ENCODE results near the gene ADGRL1.
"Not testable (repeated sequence)": the region's sequence is repeated elsewhere in the genome, so short reads cannot be mapped to it uniquely, and the experiment has no call there.

Gene ADGRL1

DNA sequence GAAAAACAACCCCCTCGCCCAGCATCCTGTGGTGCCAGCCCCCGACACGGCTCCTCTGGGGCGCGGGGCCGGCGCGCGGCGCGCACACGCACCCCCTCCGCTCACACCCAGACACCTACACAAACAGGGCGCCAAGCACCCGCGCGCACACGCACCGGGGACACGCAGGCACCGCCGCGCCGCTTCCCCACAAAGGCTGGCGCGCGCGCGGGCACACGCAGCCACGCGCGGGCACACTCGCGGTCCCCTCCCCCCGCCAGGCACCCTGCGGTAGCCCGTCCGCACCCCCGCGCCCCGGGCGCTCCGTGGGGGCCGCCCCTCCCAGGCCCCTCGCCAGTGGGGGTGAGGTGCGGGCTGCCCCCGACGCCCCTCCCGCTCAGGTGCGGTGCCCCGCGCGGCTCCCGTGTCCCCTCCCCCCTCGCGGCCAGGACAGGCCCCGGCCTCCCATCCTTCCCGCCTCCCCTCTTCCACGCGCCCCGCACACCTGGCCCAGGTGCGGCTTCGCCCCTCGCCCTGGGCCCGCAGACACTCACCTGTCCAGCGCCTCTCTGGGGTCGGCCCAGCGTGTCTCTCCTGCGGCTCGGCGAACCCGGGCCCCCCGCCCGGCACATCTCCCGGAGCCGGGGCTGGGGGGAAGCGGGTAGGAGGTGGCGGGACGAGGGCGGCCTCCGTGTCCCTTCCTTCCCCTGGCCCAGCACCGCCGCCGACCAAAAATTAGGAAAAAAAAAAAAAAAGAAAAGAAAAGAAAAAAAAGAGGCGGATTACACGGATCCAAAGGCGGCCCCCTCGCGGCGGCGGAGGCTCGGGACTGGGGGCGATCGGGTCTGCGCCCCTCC lies at the start of gene ADGRL1:
Gene ADGRL1 (minus strand): TSS at position 718 of the 836 bp plus-strand sequence. CDS start 22,567 bp downstream, outside the sequence.
- in situ Hi-C loops (cut with HindIII; ENCODE audit: low sequenced_read_pairs) = not testable (repeated sequence)

DNA sequence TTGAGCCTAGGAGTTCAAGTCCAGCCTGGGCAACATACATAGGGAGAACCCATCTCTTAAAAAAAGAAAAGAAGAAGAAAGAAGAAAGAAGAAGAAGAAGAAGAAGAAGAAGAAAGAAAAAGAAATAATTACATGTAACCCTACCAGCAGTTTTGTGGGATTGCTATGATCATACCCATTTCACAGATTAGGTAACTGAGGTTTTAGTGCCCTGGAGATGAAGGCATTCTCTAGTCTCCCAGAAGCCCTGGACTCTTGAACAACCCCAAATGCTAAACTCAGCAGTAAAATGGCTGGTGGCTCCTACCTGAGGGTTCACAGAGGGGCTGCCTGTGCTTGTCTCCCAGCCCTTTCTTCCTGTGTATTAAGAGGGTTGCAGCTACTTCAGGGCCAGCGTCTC lies 49.3 kb upstream of the ADGRL1 start:
- in situ Hi-C loops (cut with HindIII; ENCODE audit: low sequenced_read_pairs) = not testable (repeated sequence)

DNA sequence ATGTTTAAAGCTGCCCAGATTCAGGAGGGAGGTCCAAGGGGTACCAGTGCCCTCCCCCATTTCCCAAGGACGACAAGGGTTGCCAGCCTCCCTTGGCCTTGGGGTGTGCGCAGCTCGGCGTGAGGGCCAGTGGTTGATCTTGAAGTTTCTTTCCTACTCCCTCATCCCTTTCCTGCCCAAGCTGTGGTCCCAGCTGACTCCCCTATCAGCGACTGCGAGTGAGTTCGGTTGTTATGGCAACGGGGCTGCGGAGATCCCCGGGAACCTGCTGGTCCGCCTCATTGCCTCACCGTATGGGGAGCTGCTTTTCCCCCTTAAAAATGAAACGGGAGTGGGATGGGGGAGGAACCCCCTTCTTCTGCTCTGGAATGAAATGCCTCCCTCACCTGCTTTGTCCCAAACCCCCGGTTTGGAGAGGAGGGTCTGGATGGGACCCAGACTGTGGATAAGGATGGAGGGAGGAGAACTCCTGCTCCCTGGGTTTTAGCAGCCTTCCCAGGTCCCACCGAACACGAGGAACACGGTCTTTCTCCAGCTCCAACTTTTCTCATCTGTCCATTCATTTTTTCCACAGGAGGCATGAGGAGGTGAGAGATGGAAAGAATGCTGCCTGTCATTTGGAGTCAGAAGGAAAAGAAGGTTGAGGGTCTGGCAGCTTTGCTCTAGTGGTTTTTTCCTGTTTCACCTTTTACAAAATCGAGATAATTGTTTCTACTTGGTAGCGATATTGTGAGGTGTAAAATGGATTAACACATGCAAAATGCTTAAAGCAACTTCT lies 48.0 kb upstream of the ADGRL1 start:
- in situ Hi-C loops (cut with HindIII; ENCODE audit: low sequenced_read_pairs) = not testable (repeated sequence)

DNA sequence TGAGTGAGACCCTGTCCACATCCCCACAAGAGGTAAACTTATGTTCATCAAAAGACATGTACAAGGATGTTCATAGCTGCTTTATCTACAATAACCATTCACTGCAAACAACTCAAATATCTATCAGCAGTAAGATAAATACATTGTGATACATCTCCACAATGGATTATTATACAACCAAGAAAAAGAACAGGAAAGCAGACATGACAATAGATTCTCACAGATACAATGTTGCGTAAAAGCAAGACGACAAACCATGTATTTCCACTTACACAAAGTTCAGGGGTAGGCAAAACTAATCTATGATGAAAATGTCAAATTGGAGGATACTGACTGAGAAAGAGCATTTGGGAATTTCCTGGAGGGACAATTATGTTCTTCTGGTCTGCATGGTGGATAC lies 46.2 kb upstream of the ADGRL1 start:
- in situ Hi-C loops (cut with HindIII; ENCODE audit: low sequenced_read_pairs) = not testable (repeated sequence)

DNA sequence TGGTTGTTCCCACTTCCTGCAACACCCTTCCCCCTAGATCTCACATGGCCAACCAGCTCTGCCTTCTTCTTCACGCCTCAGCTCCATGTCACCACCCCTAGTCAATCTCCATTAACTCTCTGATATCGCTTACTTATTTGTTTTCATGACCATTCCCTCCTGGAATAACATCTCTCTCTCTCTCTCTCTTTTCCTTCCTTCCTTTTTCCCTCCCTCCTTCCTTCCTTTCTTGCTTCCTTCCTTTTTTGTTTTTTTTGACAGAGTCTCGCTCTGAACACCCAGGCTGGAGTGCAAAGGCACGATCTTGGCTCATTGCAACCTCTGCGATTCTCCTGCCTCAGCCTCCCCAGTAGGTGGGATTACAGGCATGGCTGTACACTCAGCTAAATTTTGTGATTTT lies 44.9 kb upstream of the ADGRL1 start:
- in situ Hi-C loops (cut with HindIII; ENCODE audit: low sequenced_read_pairs) = no loop called here

DNA sequence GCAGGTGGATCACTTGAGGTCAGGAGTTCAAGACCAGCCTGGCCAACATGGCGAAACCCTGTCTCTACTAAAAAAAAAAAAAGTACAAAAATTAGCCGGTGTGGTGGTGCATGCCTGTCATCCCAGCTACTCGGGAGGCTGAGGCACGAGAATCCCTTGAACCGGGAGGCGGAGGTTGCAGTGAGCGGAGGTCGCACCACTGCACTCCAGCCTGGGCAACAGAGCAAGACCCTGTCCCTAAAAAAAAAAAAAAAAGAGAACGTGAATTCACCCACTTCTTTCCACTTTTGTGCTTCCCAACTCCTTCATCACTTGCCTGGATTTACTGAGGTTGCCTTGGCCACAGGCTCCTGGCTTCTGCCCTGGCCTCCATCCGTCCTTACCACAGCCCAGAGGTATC lies 44.3 kb upstream of the ADGRL1 start:
- in situ Hi-C loops (cut with HindIII; ENCODE audit: low sequenced_read_pairs) = not testable (repeated sequence)

DNA sequence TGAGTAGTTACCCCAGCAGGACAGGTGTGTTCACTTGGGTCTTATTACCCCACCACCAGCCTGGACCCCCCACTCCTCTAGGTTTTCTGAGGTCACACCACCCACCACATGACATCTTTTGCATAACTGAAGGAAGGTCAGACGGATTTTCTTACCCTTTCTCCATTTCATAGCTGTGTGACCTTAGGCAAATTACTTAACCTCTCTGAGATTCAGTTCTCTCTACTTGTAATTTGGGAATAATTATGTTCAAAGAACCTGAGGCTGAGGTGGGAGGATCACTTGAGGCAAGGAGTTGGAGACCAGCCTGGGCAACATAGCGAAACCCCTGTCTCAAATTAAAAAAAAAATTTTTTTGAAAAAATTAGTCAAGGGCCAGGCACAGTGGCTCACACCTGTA lies 43.9 kb upstream of the ADGRL1 start:
- in situ Hi-C loops (cut with HindIII; ENCODE audit: low sequenced_read_pairs) = not testable (repeated sequence)

DNA sequence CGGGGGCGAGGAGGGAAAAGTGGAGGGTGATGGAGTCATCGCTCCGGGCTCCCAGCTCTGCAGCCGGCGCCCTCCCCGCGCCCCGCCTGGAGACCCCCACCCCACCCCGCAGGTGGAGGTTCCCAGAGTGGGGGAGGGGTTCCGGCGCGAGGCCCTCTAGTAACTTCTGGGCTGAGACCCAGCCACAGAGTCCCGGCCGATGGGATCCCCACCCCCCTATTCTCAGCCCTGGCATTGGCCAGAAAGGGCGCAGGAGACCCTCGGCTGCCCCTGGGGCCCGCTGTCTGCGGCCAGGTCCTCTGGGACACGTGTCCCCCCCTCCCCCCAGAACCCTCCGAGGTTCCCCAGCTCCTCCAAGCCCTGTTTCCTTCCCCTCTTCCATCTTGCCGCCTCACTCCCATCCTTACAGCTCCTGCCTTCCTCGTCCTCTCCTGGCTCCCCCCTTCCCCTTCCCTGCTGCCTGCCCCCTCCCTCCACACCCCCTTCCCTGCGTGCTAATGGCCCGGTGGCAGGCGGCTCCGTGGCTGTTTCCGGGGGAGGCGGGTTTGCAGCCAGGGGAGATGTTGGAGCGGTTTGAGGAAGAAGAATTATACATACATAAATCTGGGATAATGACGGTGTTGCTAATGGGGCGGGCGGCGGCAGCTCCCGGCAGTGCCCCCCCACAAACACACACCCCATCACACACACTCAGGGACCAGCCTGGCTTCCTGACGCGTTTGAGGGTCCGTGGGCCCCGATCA lies 43.2 kb upstream of the ADGRL1 start:
- in situ Hi-C loops (cut with HindIII; ENCODE audit: low sequenced_read_pairs) = not testable (repeated sequence)

DNA sequence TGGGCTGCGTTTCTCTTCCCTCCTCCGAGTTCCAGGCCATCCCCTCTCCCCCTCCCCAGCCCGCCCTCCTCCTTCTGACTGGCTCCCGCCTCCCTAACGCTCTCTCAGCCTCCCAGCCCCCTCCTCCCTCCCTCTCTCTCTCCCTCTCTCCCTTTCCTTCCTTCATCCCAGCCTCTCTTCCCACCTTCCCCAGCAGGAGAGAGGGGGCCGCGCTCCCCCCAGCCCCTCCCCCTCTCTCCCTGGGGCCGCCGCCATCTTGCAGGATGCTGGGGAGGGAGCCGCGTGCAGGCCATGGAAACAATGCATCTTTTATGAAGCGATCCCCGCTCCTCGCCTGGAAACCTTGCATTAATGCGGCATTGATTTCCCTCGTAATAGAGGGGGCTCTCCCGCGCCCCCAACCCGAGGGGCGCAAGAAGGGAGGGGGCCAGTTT lies 42.6 kb upstream of the ADGRL1 start:
- in situ Hi-C loops (cut with HindIII; ENCODE audit: low sequenced_read_pairs) = no loop called here

DNA sequence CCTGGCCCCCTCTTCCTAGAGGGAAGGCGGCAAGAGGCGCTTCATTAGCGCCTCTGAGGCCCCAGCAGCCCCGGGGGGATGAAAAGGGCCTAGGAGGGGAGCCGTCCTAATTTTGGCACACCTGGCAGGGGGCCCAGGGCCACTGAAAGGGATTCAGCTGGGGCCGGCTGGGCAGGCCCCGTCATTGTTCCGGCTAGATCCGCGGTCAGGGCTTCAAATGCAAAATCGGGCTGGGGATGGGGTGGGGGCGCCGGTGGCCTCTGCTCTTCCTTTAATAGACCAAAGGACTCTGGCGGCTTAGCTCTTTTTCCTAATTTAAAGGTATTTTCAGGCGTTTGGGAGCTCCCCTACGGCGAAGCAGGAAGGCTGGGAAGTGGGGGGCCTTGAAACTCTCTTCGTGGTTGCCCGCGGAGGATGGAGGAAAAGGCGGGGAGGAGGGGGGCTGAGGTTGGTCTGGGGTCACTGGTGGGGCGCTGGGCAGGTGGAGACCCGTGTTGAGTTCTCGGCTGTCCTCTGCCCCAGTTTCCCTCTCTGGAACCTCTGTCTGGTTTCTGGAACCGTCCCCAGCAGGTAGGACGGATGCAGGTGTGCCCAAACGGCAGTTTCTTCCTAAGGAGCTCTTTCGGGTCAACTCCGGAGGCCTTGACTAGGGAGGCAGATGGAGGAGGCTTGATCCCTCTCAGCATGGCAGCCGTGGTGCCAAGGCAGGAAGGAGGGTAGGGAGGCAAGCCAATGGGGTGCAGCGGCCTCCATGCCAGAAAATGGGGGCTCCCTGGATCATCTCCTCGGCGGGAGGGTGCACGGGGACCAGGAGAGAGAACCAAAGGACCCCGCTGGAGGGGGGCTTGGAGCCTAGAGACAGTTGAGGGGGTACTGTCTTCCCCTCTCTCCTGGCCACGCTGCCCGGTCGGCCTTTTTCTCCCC lies 41.8 kb upstream of the ADGRL1 start:
- in situ Hi-C loops (cut with HindIII; ENCODE audit: low sequenced_read_pairs) = not testable (repeated sequence)

DNA sequence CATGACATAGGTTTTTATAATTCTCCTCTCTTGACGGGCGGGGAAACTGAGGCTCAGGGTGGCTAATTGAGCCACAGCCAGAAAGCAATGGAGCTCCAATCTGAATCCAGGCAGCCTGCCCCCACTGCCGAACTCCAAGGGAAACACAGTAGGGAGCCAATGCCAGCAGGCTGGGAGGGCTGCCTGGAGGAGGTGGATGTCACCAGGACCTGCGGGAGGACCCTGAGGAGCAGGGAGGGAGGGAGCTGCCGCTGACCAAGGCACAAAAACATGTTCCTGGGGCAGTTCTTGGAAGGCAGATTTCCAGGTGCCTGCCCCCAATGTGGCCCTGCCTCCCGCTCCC lies 41.2 kb upstream of the ADGRL1 start:
- in situ Hi-C loops (cut with HindIII; ENCODE audit: low sequenced_read_pairs) = not testable (repeated sequence)

DNA sequence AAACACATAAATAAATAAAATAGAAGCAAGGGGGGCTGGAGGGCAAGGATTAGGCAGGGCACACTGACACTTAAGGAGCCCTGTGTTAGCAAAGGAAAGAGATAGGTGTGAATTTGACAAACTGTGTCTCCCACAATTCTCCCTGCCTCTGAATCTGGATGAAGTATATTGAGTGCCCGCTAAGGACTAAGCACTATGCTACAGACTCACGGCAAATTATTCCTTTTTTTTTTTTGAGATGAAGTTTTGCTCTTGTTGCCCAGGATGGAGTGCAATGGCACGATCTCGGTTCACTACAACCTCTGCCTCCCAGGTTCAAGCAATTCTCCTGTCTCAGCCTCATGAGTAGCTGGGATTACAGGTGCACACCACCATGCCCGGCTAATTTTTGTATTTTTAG lies 38.4 kb upstream of the ADGRL1 start:
- in situ Hi-C loops (cut with HindIII; ENCODE audit: low sequenced_read_pairs) = not testable (repeated sequence)

DNA sequence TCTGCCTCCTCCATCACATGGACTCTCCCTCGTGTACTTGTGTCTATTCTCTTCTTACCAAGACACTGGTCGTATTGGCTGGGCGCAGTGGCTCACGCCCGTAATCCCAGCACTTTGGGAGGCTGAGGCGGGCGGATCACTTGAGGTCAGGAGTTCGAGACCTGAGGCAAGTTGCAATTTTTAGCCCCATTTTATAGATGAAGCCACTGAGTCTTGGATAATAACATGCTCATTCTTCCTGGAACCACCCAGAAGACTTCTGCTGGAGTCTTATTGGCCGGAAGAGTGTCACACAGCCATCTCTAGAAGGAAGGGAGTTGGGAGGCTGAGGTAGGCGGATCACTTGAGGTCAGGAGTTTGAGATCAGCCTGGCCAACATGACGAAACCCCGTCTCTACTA lies 37.7 kb upstream of the ADGRL1 start:
- in situ Hi-C loops (cut with HindIII; ENCODE audit: low sequenced_read_pairs) = not testable (repeated sequence)

DNA sequence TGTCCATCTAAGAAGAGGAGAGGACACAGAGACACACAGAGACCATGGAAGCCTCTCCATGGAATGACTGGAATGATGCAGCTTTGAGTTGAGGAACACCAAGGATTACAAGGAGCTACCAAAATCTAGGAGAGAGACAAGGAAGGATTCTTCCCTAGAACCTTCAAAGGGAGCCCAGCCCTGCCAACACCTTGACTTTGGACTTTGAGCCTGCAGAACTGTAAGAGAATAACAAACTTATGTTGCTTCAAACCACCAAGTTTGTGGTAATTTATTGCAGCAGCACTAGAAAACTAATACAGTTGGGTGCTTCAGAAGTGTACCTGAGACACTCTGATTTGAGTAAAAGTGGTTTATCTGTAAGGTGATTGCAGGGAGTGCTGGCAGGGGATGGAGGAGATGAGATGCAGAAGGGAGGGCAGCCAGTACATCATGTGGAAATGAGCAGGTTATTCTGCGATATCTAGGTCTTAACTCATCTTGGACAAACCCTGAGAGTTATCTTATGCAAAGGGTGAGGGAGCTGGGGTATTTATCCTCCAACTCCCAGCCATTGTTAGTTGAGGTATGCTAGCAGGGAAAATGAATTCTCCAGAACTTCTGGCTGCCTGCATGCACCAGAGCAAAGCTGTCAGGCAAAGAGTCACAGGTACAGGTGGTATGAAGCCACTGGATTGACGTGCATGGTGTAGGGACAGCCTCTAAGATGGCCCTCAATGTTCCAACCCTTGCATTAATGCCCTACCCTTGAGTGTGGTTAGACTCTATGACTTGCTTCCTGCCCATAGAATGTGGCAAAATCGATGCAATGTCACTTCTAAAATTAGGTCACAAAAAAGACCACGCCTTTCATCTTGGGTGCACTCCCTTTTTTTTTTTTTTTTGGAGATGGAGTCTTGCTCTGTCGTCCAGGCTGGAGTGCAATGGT lies 31.3 kb upstream of the ADGRL1 start:
- in situ Hi-C loops (cut with HindIII; ENCODE audit: low sequenced_read_pairs) = no loop called here

DNA sequence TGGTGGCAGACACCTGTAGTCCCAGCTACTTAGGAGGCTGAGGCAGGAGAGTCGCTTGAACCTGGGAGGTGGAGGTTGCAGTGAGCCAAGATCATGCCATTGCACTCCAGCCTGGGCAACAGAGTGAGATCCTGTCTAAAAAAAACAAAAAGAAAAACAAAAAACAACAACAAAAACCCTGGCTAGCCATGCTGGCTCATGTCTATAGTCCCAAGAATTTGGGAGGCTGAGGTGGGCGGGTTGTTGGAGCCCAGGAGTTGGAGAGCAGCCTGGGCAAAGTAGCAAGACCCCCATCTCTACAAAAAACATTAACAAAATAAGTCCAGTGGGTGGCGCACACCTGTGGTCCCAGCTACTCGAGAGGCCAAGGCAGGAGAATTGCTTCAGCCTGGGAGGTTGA lies 27.0 kb upstream of the ADGRL1 start:
- in situ Hi-C loops (cut with HindIII; ENCODE audit: low sequenced_read_pairs) = not testable (repeated sequence)

DNA sequence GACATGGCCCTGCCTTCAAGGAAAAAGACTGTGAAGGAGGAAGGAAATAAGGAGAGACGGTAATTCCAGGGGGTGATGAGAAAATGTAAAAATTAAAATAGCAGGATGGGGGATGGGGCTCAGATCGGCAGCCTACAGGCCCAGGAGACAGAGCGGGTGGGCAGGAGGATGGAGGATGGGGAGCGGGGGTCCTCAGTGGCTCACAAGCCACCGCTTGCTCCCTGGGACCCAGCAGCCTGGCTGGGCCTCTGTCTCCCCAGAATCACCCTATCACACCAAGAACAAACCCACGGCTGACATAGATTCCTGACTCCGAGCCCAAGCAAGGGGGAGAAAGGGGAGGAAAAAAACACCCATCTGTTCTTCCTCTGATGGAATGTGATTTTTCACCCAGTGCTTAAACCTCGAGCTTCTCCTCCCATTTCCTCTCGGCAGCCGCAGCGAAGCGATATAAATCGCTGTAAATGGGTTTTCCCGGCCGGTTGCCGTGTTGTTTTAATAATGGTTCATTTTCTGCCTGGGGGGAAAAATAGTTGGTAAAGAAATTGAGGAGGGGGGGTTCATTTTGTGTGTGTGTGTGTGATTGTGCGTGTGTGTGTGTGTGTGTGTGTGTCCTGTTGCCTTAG lies 22.6 kb upstream of the ADGRL1 start:
- in situ Hi-C loops (cut with HindIII; ENCODE audit: low sequenced_read_pairs) = not testable (repeated sequence)

DNA sequence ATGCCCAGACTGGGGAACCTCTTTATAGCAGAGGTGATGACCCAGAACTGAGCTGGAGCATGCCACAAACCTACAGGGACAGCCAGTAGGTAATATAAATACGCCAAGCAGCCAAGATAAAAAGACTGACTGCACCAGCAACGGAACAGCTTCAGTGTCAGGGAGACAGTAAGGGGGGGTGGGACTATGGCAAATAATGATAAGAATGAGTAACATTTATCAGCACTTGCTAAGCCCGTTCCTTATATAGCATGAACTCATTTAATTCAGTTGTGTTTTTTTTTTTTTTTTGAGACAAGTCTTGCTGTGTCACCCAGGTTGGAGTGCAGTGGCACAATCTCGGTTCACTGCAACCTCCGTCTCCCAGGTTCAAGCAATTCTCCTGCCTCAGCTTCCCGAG lies 20.5 kb upstream of the ADGRL1 start:
- in situ Hi-C loops (cut with HindIII; ENCODE audit: low sequenced_read_pairs) = not testable (repeated sequence)

DNA sequence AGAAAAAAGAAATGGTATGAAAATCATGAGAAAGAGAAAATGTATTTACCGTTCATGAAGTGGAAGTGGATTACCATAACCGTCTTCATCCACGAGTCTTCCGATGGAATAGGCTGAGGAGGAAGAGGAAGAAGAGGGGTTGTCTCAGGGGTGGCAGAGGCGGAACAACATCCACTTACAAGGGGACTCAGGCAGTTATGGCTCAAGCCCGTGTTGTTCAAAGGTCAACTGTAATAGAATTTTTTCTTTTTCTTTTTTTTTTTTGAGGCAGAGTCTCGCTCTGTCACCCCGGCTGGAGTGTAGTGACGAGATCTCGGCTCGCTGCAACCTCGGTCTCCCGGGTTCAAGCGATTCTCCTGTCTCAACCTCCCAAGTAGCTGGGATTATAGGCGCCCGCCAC lies 16.9 kb upstream of the ADGRL1 start:
- in situ Hi-C loops (cut with HindIII; ENCODE audit: low sequenced_read_pairs) = no loop called here

DNA sequence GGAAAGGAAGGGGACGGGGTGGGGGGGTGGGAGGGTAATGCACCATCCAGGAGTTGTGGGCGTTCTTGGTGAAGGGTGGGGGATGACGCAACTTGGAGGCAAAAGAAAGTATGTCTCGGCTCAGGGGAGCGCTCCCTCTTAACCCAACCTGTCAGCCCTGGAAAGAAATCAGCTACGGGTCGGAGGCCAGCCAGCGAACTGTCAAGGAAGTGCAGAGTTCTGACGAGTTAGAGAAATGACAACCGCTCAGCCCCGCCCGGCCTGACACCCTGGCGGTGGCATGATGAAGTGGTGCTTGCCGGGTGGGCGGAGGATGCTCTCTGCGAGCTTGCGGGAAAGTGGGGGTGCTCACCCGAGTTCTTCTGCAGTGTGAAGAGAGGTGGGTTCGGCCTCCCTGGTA lies 15.4 kb upstream of the ADGRL1 start:
- in situ Hi-C loops (cut with HindIII; ENCODE audit: low sequenced_read_pairs) = not testable (repeated sequence)
